GM10266 (cell line): ENCODE measurements around the gene DLG1.

ENCODE experiments used
- DNase-seq: peaks from one replicate; pipeline ENCODE4 v3.0.0; 2012; ENCODE audit errors: extremely low spot score
- CTCF ChIP-seq: IDR thresholded peaks from 2 replicates; pipeline ENCODE4 v1.5.1; 2012; ENCODE audit warnings: mild to moderate bottlenecking, low read depth; ENCODE audit not compliant: control insufficient read depth, insufficient read depth; ENCODE audit errors: missing control alignments

DLG1 gene

GRCh38 chr3:197181741-197182140 is 116.7 kb downstream of the DLG1 start:
- TF ChIP-seq CTCF: no peak
- no peak for DNase-seq

GRCh38 chr3:197178998-197179397 is 119.4 kb downstream of the DLG1 start:
- no peak for TF ChIP-seq CTCF
- DNase-seq: no peak

- no peak for TF ChIP-seq CTCF
- no peak for DNase-seq
These were observed 122.9 kb downstream of the DLG1 start for GRCh38 chr3:197175503-197175902.

- no peak for TF ChIP-seq CTCF
- DNase-seq: peak; percentile 18
These were observed 123.5 kb downstream of the DLG1 start for GRCh38 chr3:197174927-197175326.

GRCh38 chr3:197173620-197174019 is 124.8 kb downstream of the DLG1 start:
- DNase-seq: no peak
- TF ChIP-seq CTCF: no peak

- no peak for DNase-seq
- TF ChIP-seq CTCF: no peak
These were observed 126.8 kb downstream of the DLG1 start for GRCh38 chr3:197171481-197172067.

GRCh38 chr3:197169028-197169427 is 129.4 kb downstream of the DLG1 start:
- no peak for TF ChIP-seq CTCF
- DNase-seq: no peak
